ENCODE measurements around the gene IQCK.
"Not testable (repeated sequence)": the region's sequence is repeated elsewhere in the genome, so short reads cannot be mapped to it uniquely, and the experiment has no call there.

IQCK gene

GRCh38 chr16:19700319-19700781, 17.7 kb upstream of the IQCK start:
- no peak for DNase-seq (ENCODE audit: low read depth)

GRCh38 chr16:19701091-19701490, 17.0 kb upstream of the IQCK start:
- DNase-seq (ENCODE audit: low read depth), result no peak

- no peak for DNase-seq (ENCODE audit: low read depth)
Observed at GRCh38 chr16:19703172-19703889, 14.7 kb upstream of the IQCK start.

- no peak for DNase-seq (ENCODE audit: low read depth)
Observed at GRCh38 chr16:19704321-19705145, 13.5 kb upstream of the IQCK start.

GRCh38 chr16:19705146-19705501, 12.9 kb upstream of the IQCK start:
- no peak for DNase-seq (ENCODE audit: low read depth)

- DNase-seq (ENCODE audit: low read depth), result no peak
Observed at GRCh38 chr16:19705843-19706242, 12.2 kb upstream of the IQCK start.

- no peak for DNase-seq (ENCODE audit: low read depth)
Observed at GRCh38 chr16:19706846-19707245, 11.2 kb upstream of the IQCK start.

- no peak for DNase-seq (ENCODE audit: low read depth)
Observed at GRCh38 chr16:19707569-19708295, 10.3 kb upstream of the IQCK start.

- DNase-seq (ENCODE audit: low read depth), result no peak
Observed at GRCh38 chr16:19708296-19709205, 9.5 kb upstream of the IQCK start.

- DNase-seq (ENCODE audit: low read depth), result no peak
Observed at GRCh38 chr16:19709381-19710136, 8.5 kb upstream of the IQCK start.

GRCh38 chr16:19710191-19710908, 7.7 kb upstream of the IQCK start:
- no peak for DNase-seq (ENCODE audit: low read depth)

GRCh38 chr16:19710991-19711545, 7.0 kb upstream of the IQCK start:
- no peak for DNase-seq (ENCODE audit: low read depth)

- DNase-seq (ENCODE audit: low read depth), result no peak
Observed at GRCh38 chr16:19711643-19712042, 6.4 kb upstream of the IQCK start.

GRCh38 chr16:19712418-19713058, 5.5 kb upstream of the IQCK start:
- DNase-seq (ENCODE audit: low read depth), result no peak

- no peak for DNase-seq (ENCODE audit: low read depth)
Observed at GRCh38 chr16:19713697-19714096, 4.4 kb upstream of the IQCK start.

GRCh38 chr16:19715566-19715965, 2.5 kb upstream of the IQCK start:
- no peak for DNase-seq (ENCODE audit: low read depth)

GRCh38 chr16:19716183-19716582, 1.9 kb upstream of the IQCK start:
- no peak for DNase-seq (ENCODE audit: low read depth)

GRCh38 chr16:19716728-19717127, 1.3 kb upstream of the IQCK start:
- DNase-seq (ENCODE audit: low read depth), result not testable (repeated sequence)

GRCh38 chr16:19717314-19717713, 757 bp upstream of the IQCK start:
- DNase-seq (ENCODE audit: low read depth), result no peak

- DNase-seq (ENCODE audit: low read depth), result no peak
Observed at GRCh38 chr16:19718624-19718965, 524 bp downstream of the IQCK start.

Measured in stimulated activated CD8-positive, alpha-beta memory T cell treated with anti-CD3 and anti-CD28 coated beads, Interleukin-7, amount 100 ng/mL, for 24 hours (primary cell).